K562 (cell line): Measurements from ENCODE around the gene CRADD. TPM values are rescaled to one million over a fixed set of nuclear protein-coding genes. Genes with fewer than 3 reads are reported as not detected.
A peak's percentile ranks its signal among the peaks of the same experiment; 100 is the strongest.

Experiments used
- ATAC-seq: fragments of 200-7000 bp; cut with Tn5 transposase; 3 replicates; pipeline ENCODE4 v1.9.1; 2020; ENCODE audit warnings: moderate library complexity
- BruUV-seq: library from RNA; stranded (reverse); fragments of 400-500 nt; replicated peaks from 2 replicates; lab custom pipeline; 2021; lab: Mats Ljungman, UMichigan
- CTCF ChIA-PET: fragments of 300-600 bp; formaldehyde crosslinking; extraction: SDS; loops from one replicate; lab custom pipeline; 2021; ENCODE audit warnings: low intra/inter-chr PET ratio; lab: Yijun Ruan, JAX
- POLR2A ChIA-PET: fragments of 300-600, 350-650 bp; sonication (Branson Sonifier 250); formaldehyde crosslinking; extraction: SDS; loops from one replicate; lab custom pipeline; 2021; ENCODE audit warnings: antibody characterized with exemption, inconsistent platforms; lab: Yijun Ruan, JAX
- DNase-seq, 4 experiments: peaks; one replicate each; pipeline versions ENCODE4 v3.0.0 to v3.0.0-alpha.2; 2011 to 2018; ENCODE audit warnings: low spot score in 3 of 4, mixed read lengths in 3 of 4; ENCODE audit errors: extremely low read depth in 1 of 4
- FAIRE-seq: peaks from 2 replicates; lab custom pipeline; 2011; peaks lifted over from hg19 to GRCh38; lab: Jason Lieb, UNC
- H2AFZ ChIP-seq: 2 replicates; pipeline ENCODE4 v1.6.0; 2011; ENCODE audit warnings: low read depth, low read length, control low read depth, inconsistent platforms
- H3K27ac ChIP-seq: fragments of 200-600 bp; 3 replicates; pipeline ENCODE4 v1.8.0; 2011; ENCODE audit warnings: low read depth, mild to moderate bottlenecking, control low read depth, inconsistent platforms, low read length, moderate library complexity, mixed read lengths; ENCODE audit errors: extremely low read depth
- H3K27me3 ChIP-seq, 2 experiments: fragments of 300-600 bp in 1 of 2; 2 replicates in 1 of 2; 3 replicates in 1 of 2; pipeline versions ENCODE4 v1.6.0 to v1.8.0; 2011; ENCODE audit warnings: inconsistent platforms in 2 of 2, low read length in 2 of 2, mild to moderate bottlenecking in 1 of 2, mixed read lengths in 1 of 2, moderate library complexity in 1 of 2; ENCODE audit not compliant: control insufficient read depth in 2 of 2, insufficient read depth in 2 of 2
- H3K36me3 ChIP-seq: fragments of 300-600 bp; 3 replicates; pipeline ENCODE4 v1.8.0; 2011; ENCODE audit warnings: mild to moderate bottlenecking, low read length, inconsistent platforms; ENCODE audit not compliant: control insufficient read depth, insufficient read depth
- H3K4me1 ChIP-seq, 2 experiments: fragments of 200-600 bp in 1 of 2; replicated peaks in 1 of 2; 2 replicates in 1 of 2; 3 replicates in 1 of 2; pipeline versions ENCODE4 v1.5.1 to v1.8.0; 2011; ENCODE audit warnings: inconsistent platforms in 2 of 2, low read length in 2 of 2, mild to moderate bottlenecking in 1 of 2, mixed read lengths in 1 of 2, moderate library complexity in 1 of 2; ENCODE audit not compliant: control insufficient read depth in 2 of 2, insufficient read depth in 2 of 2
- H3K4me2 ChIP-seq: 2 replicates; pipeline ENCODE4 v1.6.1; 2011; ENCODE audit warnings: low read length, control low read depth, inconsistent platforms, mixed read lengths; ENCODE audit not compliant: insufficient read depth
- H3K4me3 ChIP-seq: fragments of 200-600 bp; sonication (generic), shearing (Covaris generic); 2 replicates; pipeline ENCODE4 v1.5.1; 2016; ENCODE audit warnings: control low read depth, inconsistent platforms
- H3K79me2 ChIP-seq: fragments of 200-600 bp; 3 replicates; pipeline ENCODE4 v1.8.0; 2011; ENCODE audit warnings: low read length, inconsistent platforms; ENCODE audit not compliant: control insufficient read depth, insufficient read depth
- H3K9ac ChIP-seq, 2 experiments: 2 replicates each; pipeline versions ENCODE4 v1.6.0 to v1.6.1; 2011; ENCODE audit warnings: low read depth in 2 of 2, low read length in 2 of 2, control low read depth in 1 of 2, inconsistent platforms in 1 of 2, mild to moderate bottlenecking in 1 of 2, mixed read lengths in 1 of 2; ENCODE audit not compliant: insufficient read depth in 1 of 2
- H3K9me1 ChIP-seq: one replicate; pipeline ENCODE4 v1.6.0; 2011; ENCODE audit warnings: inconsistent platforms, mild to moderate bottlenecking, low read length, moderate library complexity; ENCODE audit not compliant: control insufficient read depth, insufficient read depth
- H3K9me3 ChIP-seq: replicated peaks from 2 replicates; pipeline ENCODE4 v1.5.1; 2011; ENCODE audit warnings: low read depth, low read length, inconsistent platforms; ENCODE audit not compliant: control insufficient read depth, insufficient read depth
- H4K20me1 ChIP-seq: replicated peaks from 2 replicates; pipeline ENCODE4 v1.6.1; 2011; ENCODE audit warnings: low read length, inconsistent platforms, mixed read lengths; ENCODE audit not compliant: control insufficient read depth, insufficient read depth
- ARID1B ChIP-seq: fragments of 450-650 bp; IDR thresholded peaks from 2 replicates; pipeline ENCODE4 v1.6.1; 2016; ENCODE audit warnings: antibody characterized with exemption, mild to moderate bottlenecking, inconsistent platforms
- CBX1 ChIP-seq: sonication (generic); IDR thresholded peaks from 2 replicates; pipeline ENCODE4 v1.6.1; 2016; ENCODE audit warnings: antibody characterized with exemption, low read depth, mild to moderate bottlenecking
- CEBPG ChIP-seq, 3 experiments: fragments of 200-800 bp in 1 of 3; sonication (Bioruptor generic) in 1 of 3; sonication (generic) in 1 of 3; formaldehyde crosslinking in 1 of 3; IDR thresholded peaks in 2 of 3; conservative IDR thresholded peaks in 1 of 3; 2 replicates each; pipeline versions ENCODE4 v1.6.1 to v1.8.0; 2016 to 2022; ENCODE audit warnings: missing compliant biosample characterization in 2 of 3, missing genetic modification characterization in 2 of 3, mild to moderate bottlenecking in 1 of 3, missing genetic modification reagents in 1 of 3
- FOXM1 ChIP-seq, 2 experiments: fragments of 450-650 bp in 1 of 2; sonication (generic) in 1 of 2; formaldehyde crosslinking in 1 of 2; IDR thresholded peaks; 2 replicates each; pipeline versions ENCODE4 v1.6.1 to v1.9.0; 2017 to 2022; ENCODE audit warnings: low read depth in 2 of 2, mild to moderate bottlenecking in 2 of 2, missing genetic modification reagents in 1 of 2, moderate library complexity in 1 of 2
- KDM1A ChIP-seq, 2 experiments: fragments of 450-650 bp; IDR thresholded peaks; 2 replicates each; pipeline ENCODE4 v1.6.1; 2016; ENCODE audit warnings: mild to moderate bottlenecking in 2 of 2
- PHTF2 ChIP-seq: fragments of 250-450 bp; sonication (Bioruptor Pico); IDR thresholded peaks from 2 replicates; pipeline ENCODE4 v1.5.0; 2021; ENCODE audit warnings: mild to moderate bottlenecking
- PRMT5 ChIP-seq: sonication (generic); formaldehyde crosslinking; IDR thresholded peaks from 2 replicates; pipeline ENCODE4 v1.5.0; 2020; ENCODE audit warnings: missing genetic modification reagents
- RAD21 ChIP-seq, 2 experiments: fragments of 250-450 bp in 1 of 2; fragments of 450-650 bp in 1 of 2; sonication (Bioruptor Pico) in 1 of 2; formaldehyde crosslinking in 1 of 2; IDR thresholded peaks in 1 of 2; conservative IDR thresholded peaks in 1 of 2; 2 replicates each; pipeline versions ENCODE4 v1.4.0 to v1.8.0; 2020 to 2022; ENCODE audit warnings: mild to moderate bottlenecking in 2 of 2, moderate library complexity in 1 of 2
- TGIF2 ChIP-seq: sonication (generic); formaldehyde crosslinking; IDR thresholded peaks from 2 replicates; pipeline ENCODE4 v1.8.1; 2022; ENCODE audit warnings: mild to moderate bottlenecking, missing genetic modification reagents, moderate library complexity
- U2AF1 ChIP-seq: fragments of 200-400 bp; formaldehyde crosslinking; optimal IDR thresholded peaks from 2 replicates; pipeline ENCODE3; 2017; ENCODE audit warnings: mild to moderate bottlenecking, low read depth, low read length, moderate library complexity
- ZNF23 ChIP-seq: fragments of 250-450 bp; sonication (Bioruptor Pico); IDR thresholded peaks from 2 replicates; pipeline ENCODE4 v1.4.0; 2020; ENCODE audit warnings: mild to moderate bottlenecking
- ZNF24 ChIP-seq: fragments of 450-650 bp; IDR thresholded peaks from 2 replicates; pipeline ENCODE4 v1.6.1; 2016
- WGBS: fragments of 100-300 bp; shearing (Covaris generic); methylation state at CpG from one replicate; pipeline ENCODE4 v1.1.6; 2016; ENCODE audit warnings: low coverage, mixed read lengths; ENCODE audit not compliant: insufficient coverage; ENCODE audit errors: missing lambda C conversion rate; 5-methylcytosine and 5-hydroxymethylcytosine counted together
- in situ Hi-C: fragments of 300-500 bp; cut with MboI; formaldehyde crosslinking; loops from 4 replicates; pipeline ENCODE4 v1.15.0; 2018; ENCODE audit warnings: inconsistent platforms, mixed read lengths
- intact Hi-C: fragments of 100-400 bp; cut with micrococcal nuclease; formaldehyde crosslinking; loops from 2 replicates; pipeline ENCODE4 v1.14.2; 2022
- polyA plus RNA-seq, 8 experiments: library from polyadenylated mRNA; depleted of rRNA in 4 of 8; stranded (reverse) in 5 of 8; unstranded in 3 of 8; fragments of >200 nt; fragmentation: Nextera tagmentation in 2 of 8; fragmentation: Illumina TruSeq in 1 of 8; extraction: Ambion mirVana in 2 of 8; extraction: Trizol in 1 of 8; gene quantifications; 2 replicates each; pipeline versions ENCODE4 v1.2.1 to v1.2.3, GENCODE V29; 2011 to 2014; ENCODE audit warnings: inconsistent platforms in 1 of 8, missing spikeins in 1 of 8
- total RNA-seq, 7 experiments: library from RNA; depleted of rRNA in 6 of 7; stranded (reverse); fragments of >200 nt in 6 of 7; fragmentation: Illumina TruSeq in 2 of 7; extraction: Trizol in 2 of 7; gene quantifications; 2 replicates each; pipeline versions ENCODE4 v1.2.1 to v1.2.3, GENCODE V29; 2011 to 2021; ENCODE audit warnings: low replicate concordance in 1 of 7
- TF ChIP-seq, protein P1 (sequence below): fragments of 200-800 bp; sonication (Bioruptor generic); IDR thresholded peaks from 2 replicates; pipeline ENCODE4 v1.6.1; 2016; ENCODE audit warnings: missing genetic modification characterization, missing compliant biosample characterization
- TF ChIP-seq, protein P2 (sequence below): fragments of 450-650 bp; IDR thresholded peaks from 2 replicates; pipeline ENCODE4 v1.6.1; 2016; ENCODE audit warnings: missing biosample characterization, missing genetic modification characterization
- TF ChIP-seq, protein P3 (sequence below): fragments of 250-450 bp; sonication (Bioruptor Pico); IDR thresholded peaks from 2 replicates; pipeline ENCODE4 v1.4.0; 2020; ENCODE audit warnings: borderline replicate concordance

CRADD gene
- total and polyA plus RNA-seq, 9 of the 15 experiments (the other 6 are each of a cell fraction or from before 2014, with no cell fraction given), result 20.5 to 41.1 (median 25.9) TPM

DNA sequence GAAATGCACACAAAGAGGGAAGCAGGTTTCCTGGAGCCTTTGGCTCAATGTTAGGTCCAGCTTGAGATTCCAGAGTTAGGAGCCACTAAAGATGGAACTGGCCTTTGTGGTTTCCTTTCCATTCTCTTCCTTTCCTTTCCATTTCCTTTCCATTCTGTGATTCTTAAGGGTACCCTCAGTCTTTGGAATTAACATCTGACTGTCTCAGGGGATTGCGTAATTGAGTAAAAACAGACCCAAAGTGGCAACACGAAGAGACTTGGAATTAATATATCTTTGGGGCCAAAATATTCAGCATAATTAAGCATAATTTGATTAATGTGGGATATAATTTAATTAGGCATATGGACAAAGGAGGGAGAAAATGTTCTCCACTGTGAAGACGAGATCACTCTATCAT lies 205.6 kb downstream of the CRADD start:
- Histone ChIP-seq H3K9ac (no peak overlapping the region), H3K79me2 (no peaks in the 10 kb centered on the region), H3K9me3 (no peaks in the 10 kb centered on the region), H3K27ac (no peak overlapping the region), H3K27me3 (no peaks in the 10 kb centered on the region), H2AFZ (no peak overlapping the region), H3K4me2 (no peak overlapping the region), H4K20me1 (no peaks in the 10 kb centered on the region), H3K4me3 (no peak overlapping the region), H3K36me3 (no peaks in the 10 kb centered on the region), H3K4me1 (peaks cover 0 to 23% of the 10 kb centered on the region in 2 experiments; a peak in 3 of 5 replicates), H3K9me1 (no peaks in the 10 kb centered on the region)
- no peak for DNase-seq
- no peak for ATAC-seq
- FAIRE-seq, result no peak
- POLR2A ChIA-PET, result no interaction called here
- in situ Hi-C loops, result no loop called here
- intact Hi-C loops, result no loop called here
- no TSS peak for BruUV-seq
- WGBS, result 74% methylated on average over 3 of the region's 3 CpGs
- CTCF ChIA-PET, result no interaction called here
- TF ChIP-seq ZNF23 (CRISPR knock-in tag), result no peak
- no peak for TF ChIP-seq FOXM1 (IDR thresholded peaks at IDR 0.05; ENCODE audit: low read depth)
- no peak for TF ChIP-seq FOXM1 (CRISPR knock-in tag; IDR thresholded peaks at IDR 0.05; ENCODE audit: low read depth)
- TF ChIP-seq ARID1B, result no peak
- TF ChIP-seq RAD21 (CRISPR knock-in tag; conservative IDR thresholded peaks at IDR 0.05 in 1 of 2, IDR thresholded peaks at IDR 0.05 in 1 of 2), result no peak
- TF ChIP-seq PHTF2 (CRISPR knock-in tag), result no peak
- TF ChIP-seq, protein P1, sequence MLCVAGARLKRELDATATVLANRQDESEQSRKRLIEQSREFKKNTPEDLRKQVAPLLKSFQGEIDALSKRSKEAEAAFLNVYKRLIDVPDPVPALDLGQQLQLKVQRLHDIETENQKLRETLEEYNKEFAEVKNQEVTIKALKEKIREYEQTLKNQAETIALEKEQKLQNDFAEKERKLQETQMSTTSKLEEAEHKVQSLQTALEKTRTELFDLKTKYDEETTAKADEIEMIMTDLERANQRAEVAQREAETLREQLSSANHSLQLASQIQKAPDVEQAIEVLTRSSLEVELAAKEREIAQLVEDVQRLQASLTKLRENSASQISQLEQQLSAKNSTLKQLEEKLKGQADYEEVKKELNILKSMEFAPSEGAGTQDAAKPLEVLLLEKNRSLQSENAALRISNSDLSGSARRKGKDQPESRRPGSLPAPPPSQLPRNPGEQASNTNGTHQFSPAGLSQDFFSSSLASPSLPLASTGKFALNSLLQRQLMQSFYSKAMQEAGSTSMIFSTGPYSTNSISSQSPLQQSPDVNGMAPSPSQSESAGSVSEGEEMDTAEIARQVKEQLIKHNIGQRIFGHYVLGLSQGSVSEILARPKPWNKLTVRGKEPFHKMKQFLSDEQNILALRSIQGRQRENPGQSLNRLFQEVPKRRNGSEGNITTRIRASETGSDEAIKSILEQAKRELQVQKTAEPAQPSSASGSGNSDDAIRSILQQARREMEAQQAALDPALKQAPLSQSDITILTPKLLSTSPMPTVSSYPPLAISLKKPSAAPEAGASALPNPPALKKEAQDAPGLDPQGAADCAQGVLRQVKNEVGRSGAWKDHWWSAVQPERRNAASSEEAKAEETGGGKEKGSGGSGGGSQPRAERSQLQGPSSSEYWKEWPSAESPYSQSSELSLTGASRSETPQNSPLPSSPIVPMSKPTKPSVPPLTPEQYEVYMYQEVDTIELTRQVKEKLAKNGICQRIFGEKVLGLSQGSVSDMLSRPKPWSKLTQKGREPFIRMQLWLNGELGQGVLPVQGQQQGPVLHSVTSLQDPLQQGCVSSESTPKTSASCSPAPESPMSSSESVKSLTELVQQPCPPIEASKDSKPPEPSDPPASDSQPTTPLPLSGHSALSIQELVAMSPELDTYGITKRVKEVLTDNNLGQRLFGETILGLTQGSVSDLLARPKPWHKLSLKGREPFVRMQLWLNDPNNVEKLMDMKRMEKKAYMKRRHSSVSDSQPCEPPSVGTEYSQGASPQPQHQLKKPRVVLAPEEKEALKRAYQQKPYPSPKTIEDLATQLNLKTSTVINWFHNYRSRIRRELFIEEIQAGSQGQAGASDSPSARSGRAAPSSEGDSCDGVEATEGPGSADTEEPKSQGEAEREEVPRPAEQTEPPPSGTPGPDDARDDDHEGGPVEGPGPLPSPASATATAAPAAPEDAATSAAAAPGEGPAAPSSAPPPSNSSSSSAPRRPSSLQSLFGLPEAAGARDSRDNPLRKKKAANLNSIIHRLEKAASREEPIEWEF (CRISPR knock-in tag), result no peak
- TF ChIP-seq ZNF24, result no peak
- no peak for TF ChIP-seq PRMT5 (CRISPR knock-in tag)
- TF ChIP-seq CBX1, result no peak
- TF ChIP-seq, protein P2, sequence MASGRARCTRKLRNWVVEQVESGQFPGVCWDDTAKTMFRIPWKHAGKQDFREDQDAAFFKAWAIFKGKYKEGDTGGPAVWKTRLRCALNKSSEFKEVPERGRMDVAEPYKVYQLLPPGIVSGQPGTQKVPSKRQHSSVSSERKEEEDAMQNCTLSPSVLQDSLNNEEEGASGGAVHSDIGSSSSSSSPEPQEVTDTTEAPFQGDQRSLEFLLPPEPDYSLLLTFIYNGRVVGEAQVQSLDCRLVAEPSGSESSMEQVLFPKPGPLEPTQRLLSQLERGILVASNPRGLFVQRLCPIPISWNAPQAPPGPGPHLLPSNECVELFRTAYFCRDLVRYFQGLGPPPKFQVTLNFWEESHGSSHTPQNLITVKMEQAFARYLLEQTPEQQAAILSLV (tag), result 0 out of 2 replicates have a peak, but pooled peaks have one; percentile 43
- peak; percentile 46; the same call in 1 of the 2 replicates for TF ChIP-seq CEBPG (CRISPR knock-in tag; IDR thresholded peaks at IDR 0.05)
- peak; percentile 62 to 91 for TF ChIP-seq CEBPG (tag; conservative IDR thresholded peaks at IDR 0.05 in 1 of 2, IDR thresholded peaks at IDR 0.05 in 1 of 2)
- TF ChIP-seq, protein P3, sequence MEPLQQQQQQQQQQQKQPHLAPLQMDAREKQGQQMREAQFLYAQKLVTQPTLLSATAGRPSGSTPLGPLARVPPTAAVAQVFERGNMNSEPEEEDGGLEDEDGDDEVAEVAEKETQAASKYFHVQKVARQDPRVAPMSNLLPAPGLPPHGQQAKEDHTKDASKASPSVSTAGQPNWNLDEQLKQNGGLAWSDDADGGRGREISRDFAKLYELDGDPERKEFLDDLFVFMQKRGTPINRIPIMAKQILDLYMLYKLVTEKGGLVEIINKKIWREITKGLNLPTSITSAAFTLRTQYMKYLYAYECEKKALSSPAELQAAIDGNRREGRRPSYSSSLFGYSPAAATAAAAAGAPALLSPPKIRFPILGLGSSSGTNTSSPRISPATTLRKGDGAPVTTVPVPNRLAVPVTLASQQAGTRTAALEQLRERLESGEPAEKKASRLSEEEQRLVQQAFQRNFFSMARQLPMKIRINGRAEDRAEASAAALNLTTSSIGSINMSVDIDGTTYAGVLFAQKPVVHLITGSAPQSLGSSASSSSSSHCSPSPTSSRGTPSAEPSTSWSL (CRISPR knock-in tag), result no peak
- TF ChIP-seq KDM1A (IDR thresholded peaks at IDR 0.05), result no peak
- TF ChIP-seq TGIF2 (CRISPR knock-in tag), result no peak
- TF ChIP-seq U2AF1, result no peak
